Uterus (tissue), 4 donors: ENCODE data around the gene SALL4. TPM values are rescaled to one million over a fixed set of nuclear protein-coding genes. Genes with fewer than 3 reads are reported as not detected.
"Not testable (repeated sequence)": the region's sequence is repeated elsewhere in the genome, so short reads cannot be mapped to it uniquely, and the experiment has no call there.

Experiments
- DNase-seq, 2 donors: peaks; one replicate each; pipeline ENCODE4 v3.0.0-alpha.2; 2019 to 2020
- H3K27ac ChIP-seq, 2 donors: fragments of 200-600 bp; sonication (generic); 1 replicate in 1 of 2; 2 replicates in 1 of 2; pipeline ENCODE4 v1.5.1; 2016 to 2018
- H3K27me3 ChIP-seq, 2 donors: fragments of 200-600 bp; sonication (generic); one replicate each; pipeline ENCODE4 v1.5.1; 2018 to 2019; ENCODE audit warnings: control low read depth in 1 of 2
- H3K36me3 ChIP-seq, 2 donors: fragments of 200-600 bp; sonication (generic); one replicate each; pipeline ENCODE4 v1.5.1; 2019; ENCODE audit warnings: control low read depth in 1 of 2
- H3K4me1 ChIP-seq, 2 donors: fragments of 200-600 bp; sonication (generic); one replicate each; pipeline ENCODE4 v1.5.1; 2018 to 2019; ENCODE audit warnings: control low read depth in 1 of 2
- H3K4me3 ChIP-seq, 2 donors: fragments of 200-600 bp; sonication (generic); 1 replicate in 1 of 2; 2 replicates in 1 of 2; pipeline ENCODE4 v1.5.1; 2018 to 2019; ENCODE audit warnings: mild to moderate bottlenecking in 1 of 2
- H3K9me3 ChIP-seq, 2 donors: fragments of 200-600 bp; sonication (generic); one replicate each; pipeline ENCODE4 v1.5.1; 2019; ENCODE audit warnings: control low read depth in 1 of 2
- CTCF ChIP-seq, 4 experiments: fragments of 200-600 bp in 2 of 4; fragments of 450-650 bp in 2 of 4; sonication (generic) in 2 of 4; IDR thresholded peaks; one replicate each; pipeline ENCODE4 v1.5.1; 2016 to 2019; ENCODE audit warnings: antibody characterized with exemption in 4 of 4, mild to moderate bottlenecking in 2 of 4, moderate library complexity in 1 of 4
- POLR2A ChIP-seq, 2 donors: fragments of 450-650 bp; IDR thresholded peaks; one replicate each; pipeline ENCODE4 v1.6.1; 2016; ENCODE audit warnings: antibody characterized with exemption in 2 of 2, mild to moderate bottlenecking in 1 of 2, moderate library complexity in 1 of 2
- intact Hi-C: fragments of 100-400 bp; cut with DNase I; formaldehyde crosslinking; loops from one replicate; pipeline ENCODE4 v1.15.1; 2023; ENCODE audit warnings: low total_unique reads
- total RNA-seq, 4 donors: library from RNA; depleted of rRNA in 3 of 4; stranded (reverse); fragments of >200 nt in 3 of 4; gene quantifications; one replicate each; pipeline versions ENCODE4 v1.1.0 to v1.2.4, GENCODE V29; 2014 to 2023
- donor health status: DM: yes; HTN: yes; CAD: no.

The SALL4 gene
- total RNA-seq, 4 donors from 2014 or later: 0.09 to 0.55 TPM; not detected in 2

- peak overlapping the region in 1 of 2 donors; percentile 52 for H3K27ac ChIP-seq
These were observed 41.3 kb downstream of the SALL4 start for GRCh38 chr20:51760905-51761546.

GRCh38 chr20:51759769-51760510 lies 42.4 kb downstream of the SALL4 start:
- Histone ChIP-seq H3K27ac (no peak overlapping the region), H3K36me3 (no peaks in the 10 kb centered on the region), H3K27me3 (no peaks in the 10 kb centered on the region), H3K4me3 (no peak overlapping the region), H3K9me3 (no peaks in the 10 kb centered on the region), H3K4me1 (no peaks in the 10 kb centered on the region)
- intact Hi-C loops: no loop called here
- no peak for DNase-seq
- TF ChIP-seq POLR2A (IDR thresholded peaks at IDR 0.05): no peak
- no peak for TF ChIP-seq CTCF (IDR thresholded peaks at IDR 0.05)

More at GRCh38 chr20:51760905-51761546, 41.3 kb downstream of the SALL4 start:
- H3K4me1 ChIP-seq: no peaks in the 10 kb centered on the region
- no peak for DNase-seq
- no peak overlapping the region for H3K4me3 ChIP-seq
- no peak for TF ChIP-seq CTCF (IDR thresholded peaks at IDR 0.05)
- no peak for TF ChIP-seq POLR2A (IDR thresholded peaks at IDR 0.05)
- no peaks in the 10 kb centered on the region for H3K27me3 ChIP-seq
- no peaks in the 10 kb centered on the region for H3K36me3 ChIP-seq
- no peaks in the 10 kb centered on the region for H3K9me3 ChIP-seq
- intact Hi-C loops: no loop called here

GRCh38 chr20:51758978-51759544 lies 43.3 kb downstream of the SALL4 start:
- Histone ChIP-seq H3K36me3 (no peaks in the 10 kb centered on the region), H3K27me3 (no peaks in the 10 kb centered on the region), H3K9me3 (no peaks in the 10 kb centered on the region), H3K4me3 (no peak overlapping the region), H3K4me1 (no peaks in the 10 kb centered on the region), H3K27ac (no peak overlapping the region)
- intact Hi-C loops: no loop called here
- no peak for DNase-seq
- TF ChIP-seq POLR2A (IDR thresholded peaks at IDR 0.05) (no peak), CTCF (IDR thresholded peaks at IDR 0.05) (no peak)

GRCh38 chr20:51757226-51757625 lies 45.1 kb downstream of the SALL4 start:
- TF ChIP-seq CTCF (IDR thresholded peaks at IDR 0.05): no peak
- TF ChIP-seq POLR2A (IDR thresholded peaks at IDR 0.05): no peak

GRCh38 chr20:51756653-51757052 lies 45.7 kb downstream of the SALL4 start:
- Histone ChIP-seq H3K4me3 (no peak overlapping the region), H3K36me3 (no peaks in the 10 kb centered on the region), H3K4me1 (peaks cover 3 to 12% of the 10 kb centered on the region in 2 donors), H3K27me3 (no peaks in the 10 kb centered on the region), H3K27ac (no peak overlapping the region), H3K9me3 (no peaks in the 10 kb centered on the region)
- no peak for TF ChIP-seq CTCF (IDR thresholded peaks at IDR 0.05)
- no peak for TF ChIP-seq POLR2A (IDR thresholded peaks at IDR 0.05)
- intact Hi-C loops: no loop called here
- DNase-seq: no peak

More at GRCh38 chr20:51757226-51757625, 45.1 kb downstream of the SALL4 start:
- intact Hi-C loops: no loop called here
- no peaks in the 10 kb centered on the region for H3K9me3 ChIP-seq
- H3K27me3 ChIP-seq: no peaks in the 10 kb centered on the region
- H3K36me3 ChIP-seq: no peaks in the 10 kb centered on the region
- no peak for DNase-seq
- no peak overlapping the region for H3K4me3 ChIP-seq
- no peak overlapping the region for H3K27ac ChIP-seq
- peaks cover 3 to 8% of the 10 kb centered on the region in 2 donors for H3K4me1 ChIP-seq

- intact Hi-C loops, DNase-seq, H3K9me3 ChIP-seq, H3K4me3 ChIP-seq, H3K27me3 ChIP-seq, H3K36me3 ChIP-seq: not testable (repeated sequence)
- peak overlapping the region; percentile 82 to 83 for H3K27ac ChIP-seq
- peaks cover 3 to 20% of the 10 kb centered on the region in 2 donors for H3K4me1 ChIP-seq
These were observed 49.1 kb downstream of the SALL4 start for GRCh38 chr20:51753220-51753619.
